Testis (tissue), 3 donors: Measurements from ENCODE around the gene UMOD. TPM values are rescaled to one million over a fixed set of nuclear protein-coding genes. Genes with fewer than 3 reads are reported as not detected.
A peak's percentile ranks its signal among the peaks of the same experiment; 100 is the strongest.

Experiments used
- DNase-seq: peaks from one replicate; pipeline ENCODE4 v3.0.0-alpha.2; 2019
- H3K27ac ChIP-seq, 2 donors: fragments of 200-600 bp; sonication (generic); one replicate each; pipeline ENCODE4 v1.5.1; 2019
- H3K27me3 ChIP-seq: fragments of 200-600 bp; sonication (generic); one replicate; pipeline ENCODE4 v1.5.1; 2019
- H3K36me3 ChIP-seq: fragments of 200-600 bp; sonication (generic); one replicate; pipeline ENCODE4 v1.5.1; 2017; ENCODE audit warnings: low read depth; ENCODE audit errors: missing control alignments
- H3K4me1 ChIP-seq: fragments of 200-600 bp; sonication (generic); one replicate; pipeline ENCODE4 v1.5.1; 2019
- H3K4me3 ChIP-seq, 2 donors: fragments of 200-600 bp; sonication (generic); one replicate each; pipeline ENCODE4 v1.5.1; 2017 to 2019
- H3K9me3 ChIP-seq: fragments of 200-600 bp; sonication (generic); one replicate; pipeline ENCODE4 v1.5.1; 2017
- CTCF ChIP-seq, 3 experiments: fragments of 450-650 bp in 2 of 3; fragments of 200-600 bp in 1 of 3; sonication (generic) in 1 of 3; IDR thresholded peaks; one replicate each; pipeline ENCODE4 v1.5.1; 2016 to 2019; ENCODE audit warnings: antibody characterized with exemption in 3 of 3, mild to moderate bottlenecking in 2 of 3, moderate library complexity in 1 of 3
- POLR2A ChIP-seq: fragments of 450-650 bp; IDR thresholded peaks from one replicate; pipeline ENCODE4 v1.6.1; 2017; ENCODE audit warnings: antibody characterized with exemption, mild to moderate bottlenecking, moderate library complexity
- WGBS, 2 donors: methylation state at CpG; one replicate each; pipeline ENCODE4 v1.1.5; 2018; 5-methylcytosine and 5-hydroxymethylcytosine counted together
- intact Hi-C: fragments of 100-400 bp; cut with DNase I; formaldehyde crosslinking; loops from one replicate; pipeline ENCODE4 v1.15.1; 2023; ENCODE audit warnings: low total_unique reads
- polyA plus RNA-seq: library from polyadenylated mRNA; stranded (reverse); fragments of 350-450 nt; fragmentation: Illumina TruSeq; extraction: RNeasy Lipid Tissue Mini Kit (QIAGEN cat#74804); gene quantifications from one replicate; pipeline ENCODE4 v1.2.3, GENCODE V29; 2014; ENCODE audit warnings: low read depth, low replicate concordance; ENCODE audit not compliant: insufficient read depth
- total RNA-seq, 2 donors: library from RNA; depleted of rRNA; stranded (reverse); fragments of >200 nt; gene quantifications; one replicate each; pipeline ENCODE4 v1.2.3, GENCODE V29; 2016

Gene UMOD
- total and polyA plus RNA-seq, 3 donors from 2014 or later, result 0.43 to 3.8 (median 0.99) TPM

GRCh38 chr16:20348365-20349185 is 3.9 kb downstream of the UMOD start:
- DNase-seq, result peak; percentile 27
- intact Hi-C loops, result no loop called here
- 21 to 73% methylated on average over 2 to 71 of the region's 77 CpGs for WGBS, 2 donors
- Histone ChIP-seq H3K27ac (no peak overlapping the region), H3K4me1 (no peaks in the 10 kb centered on the region), H3K9me3 (no peaks in the 10 kb centered on the region), H3K27me3 (no peaks in the 10 kb centered on the region), H3K4me3 (peak overlapping the region in 1 of 2 donors; percentile 29), H3K36me3 (no peaks in the 10 kb centered on the region)
- no peak for TF ChIP-seq POLR2A
- TF ChIP-seq CTCF (IDR thresholded peaks at IDR 0.05), result no peak

- Histone ChIP-seq H3K4me3 (peak overlapping the region in 1 of 2 donors; percentile 29), H3K36me3 (no peaks in the 10 kb centered on the region), H3K9me3 (no peaks in the 10 kb centered on the region), H3K27me3 (no peaks in the 10 kb centered on the region), H3K27ac (no peak overlapping the region), H3K4me1 (no peaks in the 10 kb centered on the region)
- TF ChIP-seq CTCF (IDR thresholded peaks at IDR 0.05), result no peak
- TF ChIP-seq POLR2A, result no peak
- DNase-seq, result no peak
- WGBS, 2 donors, result 44 to 46% methylated on average over 8 to 12 of the region's 12 CpGs
- intact Hi-C loops, result no loop called here
These were observed 4.7 kb downstream of the UMOD start for GRCh38 chr16:20347666-20348364.

- Histone ChIP-seq H3K36me3 (no peaks in the 10 kb centered on the region), H3K27me3 (no peaks in the 10 kb centered on the region), H3K4me3 (no peak overlapping the region), H3K4me1 (no peaks in the 10 kb centered on the region), H3K9me3 (no peaks in the 10 kb centered on the region), H3K27ac (no peak overlapping the region)
- intact Hi-C loops, result no loop called here
- WGBS, 2 donors, result 71 to 77% methylated on average over 5 of the region's 5 CpGs
- DNase-seq, result no peak
- TF ChIP-seq CTCF (IDR thresholded peaks at IDR 0.05), result no peak
- TF ChIP-seq POLR2A, result no peak
These were observed 7.9 kb downstream of the UMOD start for GRCh38 chr16:20344611-20345010.

GRCh38 chr16:20339744-20340143 is 12.8 kb downstream of the UMOD start:
- Histone ChIP-seq H3K27ac (no peak overlapping the region), H3K36me3 (no peaks in the 10 kb centered on the region), H3K4me3 (no peak overlapping the region), H3K4me1 (no peaks in the 10 kb centered on the region), H3K9me3 (no peaks in the 10 kb centered on the region), H3K27me3 (no peaks in the 10 kb centered on the region)
- no peak for DNase-seq
- TF ChIP-seq POLR2A (no peak), CTCF (IDR thresholded peaks at IDR 0.05) (no peak)
- intact Hi-C loops, result no loop called here
- 91 to 96% methylated on average over 3 of the region's 3 CpGs for WGBS, 2 donors
